ENCODE results near the gene PRKAB2.
"Not testable (repeated sequence)": the region's sequence is repeated elsewhere in the genome, so short reads cannot be mapped to it uniquely, and the experiment has no call there.

The PRKAB2 gene

GRCh38 chr1:147169840-147170674 lies 2.2 kb downstream of the PRKAB2 start:
- DNase-seq, result no peak
- peaks cover 9% of the 10 kb centered on the region; the same call in 1 of the 2 replicates for H3K4me1 ChIP-seq
- H3K4me3 ChIP-seq (ENCODE audit: low read depth, low read length), result no peak overlapping the region
- no peak for TF ChIP-seq CTCF (IDR thresholded peaks at IDR 0.05; ENCODE audit: low read depth, low read length)
- no peaks in the 10 kb centered on the region for H3K27me3 ChIP-seq
- H3K9me3 ChIP-seq, result no peaks in the 10 kb centered on the region
- H3K36me3 ChIP-seq, result peaks cover 13% of the 10 kb centered on the region

GRCh38 chr1:147169171-147169570 lies 3.1 kb downstream of the PRKAB2 start:
- Histone ChIP-seq H3K36me3 (peaks cover 13% of the 10 kb centered on the region), H3K9me3 (no peaks in the 10 kb centered on the region), H3K27me3 (no peaks in the 10 kb centered on the region), H3K4me3 (ENCODE audit: low read depth, low read length) (no peak overlapping the region), H3K4me1 (peaks cover 9% of the 10 kb centered on the region; the same call in 1 of the 2 replicates)
- TF ChIP-seq CTCF (IDR thresholded peaks at IDR 0.05; ENCODE audit: low read depth, low read length), result no peak
- DNase-seq, result no peak

DNA sequence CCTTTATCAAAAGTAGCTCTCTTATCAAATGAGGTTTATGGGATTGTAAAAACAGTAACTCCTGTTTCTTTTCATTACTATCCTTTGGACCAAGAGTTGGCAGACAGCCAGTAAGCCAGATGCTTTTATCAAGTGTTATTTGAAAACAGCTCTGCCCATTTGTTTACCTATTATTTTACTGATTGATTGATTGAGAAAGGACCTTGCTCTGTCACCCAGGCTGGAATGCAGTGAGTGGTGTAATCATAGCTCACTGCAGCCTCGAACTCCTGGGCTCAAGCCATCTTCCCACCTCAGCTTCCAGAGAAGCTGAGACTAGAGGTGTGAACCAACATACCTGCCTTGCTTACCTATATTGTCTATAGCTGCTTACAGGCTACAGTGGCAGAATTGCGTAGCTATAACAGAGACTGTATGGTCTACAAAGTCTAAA lies 3.6 kb downstream of the PRKAB2 start:
- TF ChIP-seq CTCF (IDR thresholded peaks at IDR 0.05; ENCODE audit: low read depth, low read length), result no peak
- Histone ChIP-seq H3K4me1 (peaks cover 9% of the 10 kb centered on the region; the same call in 1 of the 2 replicates), H3K27me3 (no peaks in the 10 kb centered on the region), H3K9me3 (no peaks in the 10 kb centered on the region), H3K36me3 (peaks cover 13% of the 10 kb centered on the region), H3K4me3 (ENCODE audit: low read depth, low read length) (no peak overlapping the region)
- DNase-seq, result peak; percentile 65

- H3K4me3 ChIP-seq (ENCODE audit: low read depth, low read length), result no peak overlapping the region
- H3K9me3 ChIP-seq, result no peaks in the 10 kb centered on the region
- DNase-seq, result no peak
- H3K4me1 ChIP-seq, result peaks cover 9% of the 10 kb centered on the region; the same call in 1 of the 2 replicates
- H3K27me3 ChIP-seq, result no peaks in the 10 kb centered on the region
- peaks cover 13% of the 10 kb centered on the region for H3K36me3 ChIP-seq
- TF ChIP-seq CTCF (IDR thresholded peaks at IDR 0.05; ENCODE audit: low read depth, low read length), result no peak
These were observed 4.9 kb downstream of the PRKAB2 start for GRCh38 chr1:147167365-147167764.

- H3K9me3 ChIP-seq, result no peaks in the 10 kb centered on the region
- H3K36me3 ChIP-seq, result peaks cover 32% of the 10 kb centered on the region
- TF ChIP-seq CTCF (IDR thresholded peaks at IDR 0.05; ENCODE audit: low read depth, low read length), result no peak
- H3K4me3 ChIP-seq (ENCODE audit: low read depth, low read length), result no peak overlapping the region
- no peaks in the 10 kb centered on the region for H3K27me3 ChIP-seq
- DNase-seq, result no peak
- H3K4me1 ChIP-seq, result no peaks in the 10 kb centered on the region
These were observed 9.3 kb downstream of the PRKAB2 start for GRCh38 chr1:147163019-147163418.

DNA sequence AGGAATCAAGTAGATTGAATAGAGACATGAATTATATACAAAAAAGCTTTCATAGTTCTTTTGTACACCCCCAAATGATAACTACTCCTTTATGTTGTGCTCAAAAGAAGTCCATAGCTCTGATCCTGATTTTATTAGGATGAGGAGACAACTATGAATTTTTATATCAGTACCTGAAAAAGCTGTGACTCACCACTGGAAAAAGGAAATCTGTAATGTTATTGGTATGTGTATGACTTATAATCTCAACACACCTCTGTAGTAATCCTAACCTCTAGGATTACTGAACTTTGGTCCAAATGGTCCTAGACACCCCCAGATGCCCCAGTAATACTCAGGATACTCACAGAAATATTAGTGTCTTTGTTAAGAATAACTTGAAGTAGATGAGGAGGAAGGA lies 10.2 kb downstream of the PRKAB2 start:
- no peaks in the 10 kb centered on the region for H3K4me1 ChIP-seq
- no peak for DNase-seq
- H3K36me3 ChIP-seq, result peaks cover 38% of the 10 kb centered on the region
- H3K27me3 ChIP-seq, result no peaks in the 10 kb centered on the region
- H3K9me3 ChIP-seq, result no peaks in the 10 kb centered on the region
- TF ChIP-seq CTCF (IDR thresholded peaks at IDR 0.05; ENCODE audit: low read depth, low read length), result no peak
- H3K4me3 ChIP-seq (ENCODE audit: low read depth, low read length), result no peak overlapping the region

DNA sequence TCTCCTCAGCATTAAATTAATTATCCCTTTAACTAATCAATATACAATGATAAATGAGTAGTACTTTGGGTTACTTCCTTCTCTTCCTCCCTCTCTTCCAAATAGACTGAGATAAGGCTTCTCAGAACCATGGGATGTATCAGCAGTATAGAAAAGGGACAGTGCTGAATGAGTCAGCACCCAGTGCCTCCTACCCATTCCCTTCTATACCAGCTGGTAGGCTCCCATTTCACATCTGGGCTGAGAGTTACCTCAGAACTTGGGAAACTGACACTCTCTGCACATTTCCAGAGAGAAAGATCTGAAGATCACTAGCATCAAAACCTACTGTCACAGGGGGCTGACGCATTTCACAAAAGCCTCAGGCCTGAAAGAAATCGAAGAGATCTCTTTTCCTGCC lies 15.2 kb downstream of the PRKAB2 start:
- not testable (repeated sequence) for H3K4me1 ChIP-seq; DNase-seq; H3K27me3 ChIP-seq; H3K4me3 ChIP-seq (ENCODE audit: low read depth, low read length); H3K9me3 ChIP-seq
- peaks cover 26% of the 10 kb centered on the region for H3K36me3 ChIP-seq
